Psoas muscle (tissue), 8 donors: ENCODE measurements around the gene IL17C. TPM values are rescaled to one million over a fixed set of nuclear protein-coding genes. Genes with fewer than 3 reads are reported as not detected.

Source experiments
- ATAC-seq, 4 donors: fragments of 200-7000 bp; cut with Tn5 transposase; one replicate each; pipeline ENCODE4 v1.9.1; 2020; ENCODE audit warnings: moderate library complexity in 3 of 4, mild to moderate bottlenecking in 2 of 4
- DNase-seq, 2 donors: peaks; one replicate each; pipeline ENCODE4 v3.0.0-alpha.2; 2020
- H3K27ac ChIP-seq: fragments of 200-600 bp; one replicate; pipeline ENCODE4 v1.8.0; 2022
- H3K27me3 ChIP-seq, 3 donors: fragments of 200-600 bp in 1 of 3; one replicate each; pipeline versions ENCODE4 v1.6.1 to v1.8.0; 2013 to 2022; ENCODE audit warnings: low read length in 2 of 3, mild to moderate bottlenecking in 2 of 3, moderate library complexity in 1 of 3; ENCODE audit not compliant: insufficient read depth in 3 of 3
- H3K36me3 ChIP-seq, 2 donors: fragments of 200-600 bp in 1 of 2; one replicate each; pipeline versions ENCODE4 v1.6.1 to v1.8.0; 2013 to 2022; ENCODE audit warnings: low read depth in 1 of 2, mild to moderate bottlenecking in 1 of 2, moderate library complexity in 1 of 2; ENCODE audit not compliant: insufficient read depth in 1 of 2
- H3K4me1 ChIP-seq: fragments of 200-600 bp; one replicate; pipeline ENCODE4 v1.8.0; 2022
- H3K4me3 ChIP-seq: fragments of 200-600 bp; one replicate; pipeline ENCODE4 v1.8.0; 2022; ENCODE audit warnings: mild to moderate bottlenecking
- H3K9me3 ChIP-seq: fragments of 200-600 bp; one replicate; pipeline ENCODE4 v1.8.0; 2022
- CTCF ChIP-seq: fragments of 200-600 bp; IDR thresholded peaks from one replicate; pipeline ENCODE4 v1.8.0; 2022; ENCODE audit warnings: antibody characterized with exemption
- WGBS, 3 donors: extraction: QIAGEN DNeasy Blood & Tissue Kit; methylation state at CpG; one replicate each; pipeline versions ENCODE4 v1.1.6 to v1.1.7; 2013; 5-methylcytosine and 5-hydroxymethylcytosine counted together
- intact Hi-C, 2 donors: fragments of 100-400 bp; cut with DNase I; formaldehyde crosslinking; loops; one replicate each; pipeline versions ENCODE4 v1.11.0 to v1.14.2; 2022
- polyA plus RNA-seq, 3 donors: library from polyadenylated mRNA; stranded (reverse); fragments of 200-250 nt; gene quantifications; one replicate each; pipeline ENCODE4 v1.2.3, GENCODE V29; 2013
- total RNA-seq, 4 donors: library from RNA; stranded (reverse); fragmentation: NEBNext Ultra II Directional in 2 of 4; extraction: Animal tissue kit (Norgen Biotek cat#: 25700) in 2 of 4; gene quantifications; one replicate each; pipeline versions ENCODE4 v1.2.1 to v1.2.4, GENCODE V29; 2021 to 2023
- donor health status: healthy with polysubstance abuse.
- donor health status: DM: no; HTN: no; CAD: no; lungs with moderate emphysema.
- donor health status: Bipolar disorder and iron deficiency.
- donor health status: healthy.
- donor health status: DM: yes; HTN: yes; CAD: no.
- donor health status: DM: no; HTN: no; CAD: no.
- donor health status: DM: no; HTN: no; CAD: no.
- donor health status: DM: yes; HTN: yes; CAD: no.

IL17C gene
- total and polyA plus RNA-seq, 7 donors, result not detected

- H3K27me3 ChIP-seq, result no peaks in the 10 kb centered on the region
- peak in 1 of 4 donors; percentile 27 for ATAC-seq
- H3K27ac ChIP-seq, result no peak overlapping the region
- no peak for TF ChIP-seq CTCF
- H3K9me3 ChIP-seq, result no peaks in the 10 kb centered on the region
- no peak for DNase-seq
- H3K4me1 ChIP-seq, result no peaks in the 10 kb centered on the region
- no peak overlapping the region for H3K4me3 ChIP-seq
- intact Hi-C loops, result no loop called here
- 80% methylated on average over 10 of the region's 10 CpGs for WGBS, 3 donors
- peaks cover 2 to 55% of the 10 kb centered on the region in 2 donors for H3K36me3 ChIP-seq
Observed at GRCh38 chr16:88613293-88613692, 25.1 kb upstream of the IL17C start.

GRCh38 chr16:88613911-88614817 lies 24.2 kb upstream of the IL17C start:
- DNase-seq, result no peak
- Histone ChIP-seq H3K4me1 (no peaks in the 10 kb centered on the region), H3K27ac (no peak overlapping the region), H3K9me3 (no peaks in the 10 kb centered on the region), H3K36me3 (peaks cover 2 to 47% of the 10 kb centered on the region in 2 donors), H3K27me3 (no peaks in the 10 kb centered on the region), H3K4me3 (no peak overlapping the region)
- TF ChIP-seq CTCF, result no peak
- ATAC-seq, result no peak
- WGBS, 3 donors, result 75 to 81% (median 76%) methylated on average over 19 of the region's 19 CpGs
- intact Hi-C loops, result no loop called here

GRCh38 chr16:88614818-88615580 lies 23.4 kb upstream of the IL17C start:
- 75 to 77% (median 76%) methylated on average over 19 of the region's 19 CpGs for WGBS, 3 donors
- Histone ChIP-seq H3K9me3 (no peaks in the 10 kb centered on the region), H3K4me1 (no peaks in the 10 kb centered on the region), H3K4me3 (no peak overlapping the region), H3K27me3 (no peaks in the 10 kb centered on the region), H3K36me3 (peaks cover 0 to 47% of the 10 kb centered on the region in 2 donors), H3K27ac (no peak overlapping the region)
- intact Hi-C loops, result no loop called here
- no peak for DNase-seq
- ATAC-seq, result peak in 1 of 4 donors; percentile 32
- TF ChIP-seq CTCF, result no peak

- Histone ChIP-seq H3K36me3 (peaks cover 0 to 34% of the 10 kb centered on the region in 2 donors), H3K4me1 (no peaks in the 10 kb centered on the region), H3K27ac (no peak overlapping the region), H3K4me3 (no peak overlapping the region), H3K27me3 (no peaks in the 10 kb centered on the region), H3K9me3 (no peaks in the 10 kb centered on the region)
- DNase-seq (no peak), ATAC-seq (no peak)
- WGBS, 3 donors, result 73 to 78% (median 75%) methylated on average over 13 of the region's 13 CpGs
- intact Hi-C loops, result no loop called here
- TF ChIP-seq CTCF, result no peak
Observed at GRCh38 chr16:88616320-88616719, 22.1 kb upstream of the IL17C start.
